H1 (cell line): ENCODE results near the gene TRIM15. TPM values are rescaled to one million over a fixed set of nuclear protein-coding genes. Genes with fewer than 3 reads are reported as not detected.

Experiments used
- CTCF ChIA-PET: fragments of 300-600 bp; sonication (Branson Sonifier 250); formaldehyde crosslinking; loops from one replicate; lab custom pipeline; 2021; ENCODE audit not compliant: partially characterized antibody; lab: Charles Lee
- POLR2A ChIA-PET: fragments of 300-600 bp; sonication (Branson Sonifier 250); formaldehyde crosslinking; loops from one replicate; lab custom pipeline; 2021; ENCODE audit warnings: inconsistent platforms; ENCODE audit not compliant: partially characterized antibody; lab: Charles Lee
- DNase-seq, 2 experiments: peaks; one replicate each; pipeline versions ENCODE4 v3.0.0 to v3.0.0-alpha.2; 2010 to 2022; ENCODE audit warnings: low spot score in 2 of 2, low read depth in 1 of 2, mixed read lengths in 1 of 2
- FAIRE-seq: peaks from 2 replicates; lab custom pipeline; 2011; peaks lifted over from hg19 to GRCh38; lab: Jason Lieb, UNC
- H2AFZ ChIP-seq: 2 replicates; pipeline ENCODE4 v1.8.1; 2012; ENCODE audit warnings: low read length, inconsistent platforms
- H2AK5ac ChIP-seq: 2 replicates; pipeline ENCODE4 v1.6.1; 2013; ENCODE audit warnings: low read depth, low read length
- H2BK120ac ChIP-seq: replicated peaks from 2 replicates; pipeline ENCODE3; 2013; ENCODE audit warnings: low read depth, low read length, inconsistent platforms
- H2BK12ac ChIP-seq: 2 replicates; pipeline ENCODE4 v1.6.1; 2013; ENCODE audit warnings: low read depth, low read length
- H2BK15ac ChIP-seq: 2 replicates; pipeline ENCODE4 v1.6.1; 2013; ENCODE audit warnings: low read length
- H2BK20ac ChIP-seq: 2 replicates; pipeline ENCODE4 v1.6.1; 2013; ENCODE audit warnings: low read length
- H2BK5ac ChIP-seq: 2 replicates; pipeline ENCODE4 v1.6.1; 2013; ENCODE audit warnings: low read depth, low read length
- H3K14ac ChIP-seq: 2 replicates; pipeline ENCODE4 v1.6.1; 2013; ENCODE audit warnings: inconsistent platforms; ENCODE audit not compliant: insufficient read length
- H3K18ac ChIP-seq: 2 replicates; pipeline ENCODE4 v1.6.1; 2013; ENCODE audit warnings: low read length; ENCODE audit errors: extremely low read depth
- H3K23ac ChIP-seq: 2 replicates; pipeline ENCODE4 v1.6.1; 2013; ENCODE audit warnings: inconsistent platforms; ENCODE audit not compliant: insufficient read length
- H3K23me2 ChIP-seq: 2 replicates; pipeline ENCODE4 v1.6.1; 2013; ENCODE audit warnings: low read depth, low read length
- H3K27ac ChIP-seq: 2 replicates; pipeline ENCODE4 v1.6.1; 2011; ENCODE audit warnings: low read depth, low read length, inconsistent platforms
- H3K27me3 ChIP-seq, 4 experiments: replicated peaks in 1 of 4; 1 replicate in 1 of 4; 2 replicates in 3 of 4; pipeline versions ENCODE4 v1.6.1 to v1.8.1; 2011 to 2013; ENCODE audit warnings: low read length in 3 of 4, mild to moderate bottlenecking in 3 of 4, inconsistent platforms in 2 of 4, mixed read lengths in 2 of 4, moderate library complexity in 1 of 4; ENCODE audit not compliant: control insufficient read depth in 3 of 4, insufficient read depth in 3 of 4; ENCODE audit errors: extremely low read depth in 1 of 4
- H3K36me3 ChIP-seq, 4 experiments: 2 replicates each; pipeline versions ENCODE4 v1.6.1 to v1.8.1; 2011 to 2013; ENCODE audit warnings: mild to moderate bottlenecking in 4 of 4, low read length in 3 of 4, moderate library complexity in 2 of 4, control low read depth in 1 of 4, inconsistent platforms in 1 of 4; ENCODE audit not compliant: insufficient read depth in 4 of 4, control insufficient read depth in 2 of 4
- H3K4ac ChIP-seq: replicated peaks from 2 replicates; pipeline ENCODE3; 2013; ENCODE audit warnings: low read length, low read depth, mixed read lengths, inconsistent platforms; ENCODE audit not compliant: insufficient read length
- H3K4me1 ChIP-seq, 4 experiments: replicated peaks in 1 of 4; 1 replicate in 1 of 4; 2 replicates in 3 of 4; pipeline versions ENCODE4 v1.6.1 to v1.8.1; 2011 to 2013; ENCODE audit warnings: low read length in 3 of 4, inconsistent platforms in 2 of 4, mixed read lengths in 1 of 4; ENCODE audit not compliant: insufficient read depth in 4 of 4, control insufficient read depth in 3 of 4
- H3K4me2 ChIP-seq, 2 experiments: 2 replicates each; pipeline versions ENCODE4 v1.6.1 to v1.8.1; 2011 to 2013; ENCODE audit warnings: low read depth in 2 of 2, low read length in 2 of 2, control low read depth in 1 of 2, inconsistent platforms in 1 of 2, mild to moderate bottlenecking in 1 of 2; ENCODE audit not compliant: insufficient read depth in 1 of 2
- H3K4me3 ChIP-seq, 4 experiments: fragments of 200-600, 300-600 bp in 1 of 4; sonication (generic), shearing (Covaris generic), sonication (Bioruptor Twin) in 1 of 4; 2 replicates each; pipeline versions ENCODE4 v1.5.1 to v1.8.1; 2011 to 2016; ENCODE audit warnings: low read length in 4 of 4, low read depth in 3 of 4, control low read depth in 2 of 4, inconsistent platforms in 2 of 4, mild to moderate bottlenecking in 2 of 4, mixed read lengths in 1 of 4, moderate library complexity in 1 of 4; ENCODE audit not compliant: insufficient read depth in 2 of 4; ENCODE audit errors: extremely low read depth in 1 of 4
- H3K56ac ChIP-seq: replicated peaks from 2 replicates; pipeline ENCODE3; 2013; ENCODE audit warnings: low read depth, mild to moderate bottlenecking, mixed read lengths, low read length, inconsistent platforms; ENCODE audit not compliant: insufficient read length
- H3K79me1 ChIP-seq: 2 replicates; pipeline ENCODE4 v1.6.1; 2013; ENCODE audit warnings: low read depth, low read length, control low read depth
- H3K79me2 ChIP-seq, 2 experiments: 2 replicates each; pipeline versions ENCODE4 v1.6.1 to v1.8.1; 2012 to 2013; ENCODE audit warnings: low read length in 2 of 2, mild to moderate bottlenecking in 2 of 2, inconsistent platforms in 1 of 2; ENCODE audit not compliant: insufficient read depth in 2 of 2, control insufficient read depth in 1 of 2
- H3K9ac ChIP-seq, 4 experiments: replicated peaks in 1 of 4; 1 replicate in 1 of 4; 2 replicates in 3 of 4; pipeline versions ENCODE4 v1.6.1 to v1.8.1; 2011 to 2013; ENCODE audit warnings: low read depth in 3 of 4, low read length in 3 of 4, control low read depth in 2 of 4, mild to moderate bottlenecking in 2 of 4, moderate library complexity in 2 of 4, inconsistent platforms in 1 of 4; ENCODE audit errors: extremely low read depth in 1 of 4
- H3K9me3 ChIP-seq, 2 experiments: 2 replicates each; pipeline versions ENCODE4 v1.6.1 to v1.8.1; 2012 to 2013; ENCODE audit warnings: mild to moderate bottlenecking in 2 of 2, moderate library complexity in 2 of 2, control low read depth in 1 of 2, inconsistent platforms in 1 of 2, low read depth in 1 of 2, low read length in 1 of 2, mixed read lengths in 1 of 2; ENCODE audit not compliant: insufficient read depth in 2 of 2
- H4K20me1 ChIP-seq, 2 experiments: replicated peaks in 1 of 2; 2 replicates each; pipeline versions ENCODE3 to v1.8.1; 2011 to 2013; ENCODE audit warnings: inconsistent platforms in 2 of 2, low read length in 2 of 2, mild to moderate bottlenecking in 1 of 2; ENCODE audit not compliant: insufficient read depth in 2 of 2, control insufficient read depth in 1 of 2
- H4K5ac ChIP-seq: 2 replicates; pipeline ENCODE4 v1.6.1; 2013; ENCODE audit warnings: low read length, low read depth, mixed read lengths, inconsistent platforms; ENCODE audit not compliant: insufficient read length
- H4K8ac ChIP-seq: 2 replicates; pipeline ENCODE4 v1.8.0; 2013; ENCODE audit warnings: mild to moderate bottlenecking, moderate library complexity, low read length, inconsistent platforms; ENCODE audit not compliant: insufficient read depth; ENCODE audit errors: extremely low read depth
- H4K91ac ChIP-seq: replicated peaks from 2 replicates; pipeline ENCODE3; 2013; ENCODE audit warnings: low read length, mixed read lengths, inconsistent platforms; ENCODE audit not compliant: insufficient read length
- BCL11A ChIP-seq, 2 experiments: IDR thresholded peaks; one replicate each; pipeline ENCODE4 v1.6.1; 2011; ENCODE audit warnings: low read depth in 2 of 2, low read length in 2 of 2, mild to moderate bottlenecking in 2 of 2
- CTBP2 ChIP-seq: IDR thresholded peaks from 2 replicates; pipeline ENCODE4 v1.7.0; 2011; ENCODE audit warnings: borderline replicate concordance, mild to moderate bottlenecking, moderate library complexity, mixed read lengths, low read length; ENCODE audit not compliant: insufficient read depth, insufficient read length
- WGBS, 2 experiments: shearing (Covaris generic) in 1 of 2; methylation state at CpG; one replicate each; pipeline versions ENCODE4 v1.1.6 to v1.1.7; 2013 to 2015; ENCODE audit warnings: low lambda C conversion rate in 2 of 2, mixed read lengths in 2 of 2, inconsistent platforms in 1 of 2, low coverage in 1 of 2, missing lambda C conversion rate in 1 of 2; ENCODE audit not compliant: insufficient replicate concordance in 2 of 2, insufficient coverage in 1 of 2, insufficient read length in 1 of 2; ENCODE audit errors: extremely low coverage in 1 of 2, missing lambda C conversion rate in 1 of 2; 5-methylcytosine and 5-hydroxymethylcytosine counted together
- polyA plus RNA-seq, 7 experiments: library from polyadenylated mRNA; depleted of rRNA in 3 of 7; stranded (reverse) in 5 of 7; unstranded in 2 of 7; fragments of >200 nt in 5 of 7; fragments of 200-250 nt in 2 of 7; gene quantifications; 1 replicate in 5 of 7; 2 replicates in 1 of 7; 4 replicates in 1 of 7; pipeline versions ENCODE4 v1.2.1 to v1.2.3, GENCODE V29; 2011 to 2013; ENCODE audit warnings: missing spikeins in 2 of 7, mixed read lengths in 2 of 7
- total RNA-seq: library from RNA; stranded (reverse); fragmentation: NEBNext Ultra II Directional; extraction: Animal tissue kit (Norgen Biotek cat#: 25700); gene quantifications from 2 replicates; pipeline ENCODE4 v1.2.1, GENCODE V29; 2021

TRIM15 gene
- total and polyA plus RNA-seq, 2 of the 8 experiments (the other 6 are each of a cell fraction or from before 2014, with no cell fraction given) = 0.18 to 0.48 TPM

GRCh38 chr6:30156262-30156599, 7.1 kb upstream of the TRIM15 start:
- Histone ChIP-seq H2BK5ac (no peak overlapping the region), H3K36me3 (no peaks in the 10 kb centered on the region), H3K23me2 (no peaks in the 10 kb centered on the region), H3K14ac (no peak overlapping the region), H4K20me1 (no peaks in the 10 kb centered on the region), H2BK15ac (no peak overlapping the region), H2AFZ (no peak overlapping the region), H3K79me1 (no peaks in the 10 kb centered on the region), H3K4me3 (no peak overlapping the region), H4K91ac (no peak overlapping the region), H3K4me2 (no peak overlapping the region), H3K9me3 (no peaks in the 10 kb centered on the region), H3K27ac (no peak overlapping the region), H3K27me3 (peaks cover 0 to 4% (median 1%) of the 10 kb centered on the region in 4 experiments; a peak in 3 of 7 replicates), H3K4me1 (no peaks in the 10 kb centered on the region), H2BK20ac (no peak overlapping the region), H3K9ac (no peak overlapping the region), H4K5ac (no peak overlapping the region), H3K56ac (no peak overlapping the region), H3K4ac (no peak overlapping the region), H3K79me2 (no peaks in the 10 kb centered on the region), H2BK12ac (no peak overlapping the region), H2BK120ac (no peak overlapping the region), H3K23ac (no peak overlapping the region), H3K18ac (no peak overlapping the region), H4K8ac (no peak overlapping the region), H2AK5ac (no peak overlapping the region)
- DNase-seq = no peak
- ChIA-PET CTCF (interaction anchor here (1.8 to 6.9 kb wide), 2 partner anchors 10 to 24 kb away, joined by 5 to 50 read pairs; no protein-coding TSS in a partner anchor), POLR2A (no interaction called here)
- WGBS, 2 experiments = 69% methylated on average over 4 of the region's 4 CpGs; no CpG with 5 or more reads in 1 of the 2 experiments
- FAIRE-seq = no peak
- TF ChIP-seq CTBP2 = no peak
- no peak for TF ChIP-seq BCL11A (IDR thresholded peaks at IDR 0.05; ENCODE audit: low read depth in 2 of 2, low read length in 2 of 2)
